WTC11 (cell line): ENCODE measurements around the gene LHFPL6.

Experiments
- ATF1 ChIP-seq: sonication (generic); formaldehyde crosslinking; IDR thresholded peaks from 2 replicates; pipeline ENCODE4 v1.8.1; 2023; ENCODE audit warnings: mild to moderate bottlenecking, moderate library complexity, missing genetic modification reagents
- CTCF ChIP-seq: fragments of 200-600 bp; IDR thresholded peaks from 2 replicates; pipeline ENCODE4 v1.8.0; 2022; ENCODE audit warnings: antibody characterized with exemption
- ELF4 ChIP-seq: sonication (generic); formaldehyde crosslinking; IDR thresholded peaks from 2 replicates; pipeline ENCODE4 v1.8.1; 2022; ENCODE audit warnings: low read depth, mild to moderate bottlenecking, moderate library complexity, missing genetic modification reagents
- SP1 ChIP-seq: sonication (generic); formaldehyde crosslinking; conservative IDR thresholded peaks from 2 replicates; pipeline ENCODE4 v1.8.1; 2022; ENCODE audit warnings: missing genetic modification reagents

GRCh38 chr13:39451301-39451700 lies 151.7 kb downstream of the LHFPL6 start:
- TF ChIP-seq SP1 (CRISPR knock-in tag) (no peak), CTCF (no peak), ELF4 (CRISPR knock-in tag) (no peak), ATF1 (CRISPR knock-in tag) (no peak)
